ENCODE results near the gene NEU2. TPM values are rescaled to one million over a fixed set of nuclear protein-coding genes. Genes with fewer than 3 reads are reported as not detected.

Gene NEU2
- total RNA-seq, 2 donors from 2014 or later: not detected

DNA sequence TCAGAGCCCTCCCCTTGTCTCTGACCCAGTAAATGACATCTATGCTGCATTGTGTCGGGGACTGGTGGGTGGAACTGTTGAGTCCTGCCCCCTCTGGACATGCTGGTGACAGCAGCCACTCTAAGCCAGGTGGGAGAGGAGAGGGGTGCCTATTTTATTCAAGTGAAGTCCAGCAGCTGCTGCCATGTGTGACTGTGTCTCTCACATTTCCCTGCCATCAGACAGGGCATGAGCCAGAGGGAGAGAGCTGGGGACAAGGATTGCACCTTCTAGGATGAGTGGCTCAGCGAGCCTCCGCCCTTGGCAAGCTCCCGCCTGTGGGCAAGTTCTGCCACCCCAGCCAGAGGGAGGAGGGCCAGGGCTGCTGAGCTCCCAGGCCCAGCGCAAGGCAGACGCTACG lies 33.1 kb upstream of the NEU2 start:
- no peaks in the 10 kb centered on the region for H3K4me1 ChIP-seq (ENCODE audit: control insufficient read depth, insufficient read depth, low read length)
- 84 to 98% methylated on average over 5 to 7 of the region's 7 CpGs for WGBS, 2 experiments (ENCODE audit: insufficient coverage in 1 of 2, insufficient read length in 1 of 2)
- H3K9ac ChIP-seq (ENCODE audit: extremely low read depth, low read length, poor library complexity, severe bottlenecking): no peak overlapping the region
- no peaks in the 10 kb centered on the region for H3K9me3 ChIP-seq (ENCODE audit: control insufficient read depth, low read length)
- Mint-ChIP-seq H3K27me3 (ENCODE audit: insufficient read depth) (peaks cover 1% of the 10 kb centered on the region), H3K36me3 (ENCODE audit: low read depth) (no peaks in the 10 kb centered on the region), H3K4me1 (no peaks in the 10 kb centered on the region), H3K27ac (no peak overlapping the region), H3K9me3 (no peaks in the 10 kb centered on the region), H3K4me3 (no peak overlapping the region)
- no peaks in the 10 kb centered on the region for H3K36me3 ChIP-seq (ENCODE audit: control insufficient read depth, insufficient read depth, low read length)
- peak; percentile 80 for DNase-seq
- no peak overlapping the region for H3K4me3 ChIP-seq (ENCODE audit: low read length)
- H3K27me3 ChIP-seq (ENCODE audit: control insufficient read depth, insufficient read depth, low read length, poor library complexity, severe bottlenecking): no peaks in the 10 kb centered on the region
- no peak overlapping the region for H3K27ac ChIP-seq (ENCODE audit: low read depth, low read length)
- TF ChIP-seq, protein P1, sequence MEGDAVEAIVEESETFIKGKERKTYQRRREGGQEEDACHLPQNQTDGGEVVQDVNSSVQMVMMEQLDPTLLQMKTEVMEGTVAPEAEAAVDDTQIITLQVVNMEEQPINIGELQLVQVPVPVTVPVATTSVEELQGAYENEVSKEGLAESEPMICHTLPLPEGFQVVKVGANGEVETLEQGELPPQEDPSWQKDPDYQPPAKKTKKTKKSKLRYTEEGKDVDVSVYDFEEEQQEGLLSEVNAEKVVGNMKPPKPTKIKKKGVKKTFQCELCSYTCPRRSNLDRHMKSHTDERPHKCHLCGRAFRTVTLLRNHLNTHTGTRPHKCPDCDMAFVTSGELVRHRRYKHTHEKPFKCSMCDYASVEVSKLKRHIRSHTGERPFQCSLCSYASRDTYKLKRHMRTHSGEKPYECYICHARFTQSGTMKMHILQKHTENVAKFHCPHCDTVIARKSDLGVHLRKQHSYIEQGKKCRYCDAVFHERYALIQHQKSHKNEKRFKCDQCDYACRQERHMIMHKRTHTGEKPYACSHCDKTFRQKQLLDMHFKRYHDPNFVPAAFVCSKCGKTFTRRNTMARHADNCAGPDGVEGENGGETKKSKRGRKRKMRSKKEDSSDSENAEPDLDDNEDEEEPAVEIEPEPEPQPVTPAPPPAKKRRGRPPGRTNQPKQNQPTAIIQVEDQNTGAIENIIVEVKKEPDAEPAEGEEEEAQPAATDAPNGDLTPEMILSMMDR (conservative IDR thresholded peaks at IDR 0.05): peak; percentile 67

GRCh38 chr2:233000886-233001750 lies 31.4 kb upstream of the NEU2 start:
- Histone ChIP-seq H3K9me3 (ENCODE audit: control insufficient read depth, low read length) (no peaks in the 10 kb centered on the region), H3K9ac (ENCODE audit: extremely low read depth, low read length, poor library complexity, severe bottlenecking) (no peak overlapping the region), H3K27me3 (ENCODE audit: control insufficient read depth, insufficient read depth, low read length, poor library complexity, severe bottlenecking) (no peaks in the 10 kb centered on the region), H3K27ac (ENCODE audit: low read depth, low read length) (no peak overlapping the region), H3K36me3 (ENCODE audit: control insufficient read depth, insufficient read depth, low read length) (no peaks in the 10 kb centered on the region), H3K4me1 (ENCODE audit: control insufficient read depth, insufficient read depth, low read length) (no peaks in the 10 kb centered on the region), H3K4me3 (ENCODE audit: low read length) (no peak overlapping the region)
- no peak overlapping the region for H3K4me3 Mint-ChIP-seq
- H3K27ac Mint-ChIP-seq: no peak overlapping the region
- WGBS, 2 experiments (ENCODE audit: insufficient coverage in 1 of 2, insufficient read length in 1 of 2): 93 to 98% methylated on average over 14 to 20 of the region's 20 CpGs
- DNase-seq: peak; percentile 30
- H3K36me3 Mint-ChIP-seq (ENCODE audit: low read depth): no peaks in the 10 kb centered on the region
- TF ChIP-seq, protein P1 (conservative IDR thresholded peaks at IDR 0.05): no peak
- no peaks in the 10 kb centered on the region for H3K4me1 Mint-ChIP-seq
- H3K9me3 Mint-ChIP-seq: no peaks in the 10 kb centered on the region
- H3K27me3 Mint-ChIP-seq (ENCODE audit: insufficient read depth): peaks cover 4% of the 10 kb centered on the region

GRCh38 chr2:233002829-233003657 lies 29.4 kb upstream of the NEU2 start:
- peaks cover 4% of the 10 kb centered on the region for H3K27me3 Mint-ChIP-seq (ENCODE audit: insufficient read depth)
- H3K27ac ChIP-seq (ENCODE audit: low read depth, low read length): no peak overlapping the region
- H3K36me3 ChIP-seq (ENCODE audit: control insufficient read depth, insufficient read depth, low read length): no peaks in the 10 kb centered on the region
- H3K4me1 ChIP-seq (ENCODE audit: control insufficient read depth, insufficient read depth, low read length): no peaks in the 10 kb centered on the region
- no peaks in the 10 kb centered on the region for H3K4me1 Mint-ChIP-seq
- H3K9me3 ChIP-seq (ENCODE audit: control insufficient read depth, low read length): no peaks in the 10 kb centered on the region
- peak; percentile 45 for DNase-seq
- no peaks in the 10 kb centered on the region for H3K36me3 Mint-ChIP-seq (ENCODE audit: low read depth)
- H3K27me3 ChIP-seq (ENCODE audit: control insufficient read depth, insufficient read depth, low read length, poor library complexity, severe bottlenecking): no peaks in the 10 kb centered on the region
- H3K4me3 ChIP-seq (ENCODE audit: low read length): no peak overlapping the region
- H3K9me3 Mint-ChIP-seq: no peaks in the 10 kb centered on the region
- WGBS, 2 experiments (ENCODE audit: insufficient coverage in 1 of 2, insufficient read length in 1 of 2): 89 to 90% methylated on average over 11 to 19 of the region's 19 CpGs
- H3K27ac Mint-ChIP-seq: no peak overlapping the region
- TF ChIP-seq, protein P1 (conservative IDR thresholded peaks at IDR 0.05): no peak
- no peak overlapping the region for H3K9ac ChIP-seq (ENCODE audit: extremely low read depth, low read length, poor library complexity, severe bottlenecking)
- no peak overlapping the region for H3K4me3 Mint-ChIP-seq
